VCaP (cell line): ENCODE data around the gene HOXB2.

Experiments
- H3K27ac ChIP-seq: fragments of 450-650 bp; 2 replicates; pipeline ENCODE4 v1.5.1; 2017
- TF ChIP-seq, protein P1 (sequence below): fragments of 450-650 bp; conservative IDR thresholded peaks from 2 replicates; pipeline ENCODE4 v1.5.1; 2017; ENCODE audit warnings: mild to moderate bottlenecking, moderate library complexity

HOXB2 gene

DNA sequence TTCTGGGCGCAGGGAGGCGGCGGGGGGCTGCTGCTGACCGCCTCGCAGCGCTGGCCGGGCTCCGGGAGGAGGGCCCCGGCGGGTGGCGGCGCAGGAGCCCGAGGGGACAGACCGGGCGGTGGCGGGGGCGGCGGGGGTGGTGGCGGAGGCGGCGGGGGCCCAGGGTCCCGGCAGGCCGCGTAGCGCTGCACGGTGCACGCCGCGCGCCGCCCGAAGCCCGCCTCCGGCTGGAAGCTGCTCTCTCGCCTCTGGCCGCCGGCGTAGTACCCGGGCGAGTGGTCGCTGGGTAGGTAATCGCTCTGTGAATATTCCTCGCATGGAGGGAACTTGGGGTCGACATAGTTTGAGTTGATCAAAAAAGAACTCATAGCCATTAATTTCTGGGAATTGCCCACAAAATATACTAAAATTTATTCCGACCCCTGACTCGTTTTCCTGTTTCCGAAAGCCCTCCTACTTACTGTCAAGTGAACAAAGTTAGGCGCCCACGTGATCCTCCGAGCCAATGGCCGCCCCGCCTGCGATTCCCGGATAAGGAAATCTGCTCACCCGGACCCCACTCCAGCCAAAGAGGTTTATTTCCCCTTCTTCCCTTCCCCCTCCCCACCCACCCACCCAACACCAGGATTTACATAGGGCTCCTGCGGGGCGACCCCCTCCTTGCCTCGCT, 33.2 kb upstream of the HOXB2 start, which contains the start of gene HOXB4:
TSS of gene HOXB4 (minus strand) at position 405 of the 670 bp plus-strand sequence. CDS start at position 374, 31 bp downstream.
- TF ChIP-seq, protein P1, sequence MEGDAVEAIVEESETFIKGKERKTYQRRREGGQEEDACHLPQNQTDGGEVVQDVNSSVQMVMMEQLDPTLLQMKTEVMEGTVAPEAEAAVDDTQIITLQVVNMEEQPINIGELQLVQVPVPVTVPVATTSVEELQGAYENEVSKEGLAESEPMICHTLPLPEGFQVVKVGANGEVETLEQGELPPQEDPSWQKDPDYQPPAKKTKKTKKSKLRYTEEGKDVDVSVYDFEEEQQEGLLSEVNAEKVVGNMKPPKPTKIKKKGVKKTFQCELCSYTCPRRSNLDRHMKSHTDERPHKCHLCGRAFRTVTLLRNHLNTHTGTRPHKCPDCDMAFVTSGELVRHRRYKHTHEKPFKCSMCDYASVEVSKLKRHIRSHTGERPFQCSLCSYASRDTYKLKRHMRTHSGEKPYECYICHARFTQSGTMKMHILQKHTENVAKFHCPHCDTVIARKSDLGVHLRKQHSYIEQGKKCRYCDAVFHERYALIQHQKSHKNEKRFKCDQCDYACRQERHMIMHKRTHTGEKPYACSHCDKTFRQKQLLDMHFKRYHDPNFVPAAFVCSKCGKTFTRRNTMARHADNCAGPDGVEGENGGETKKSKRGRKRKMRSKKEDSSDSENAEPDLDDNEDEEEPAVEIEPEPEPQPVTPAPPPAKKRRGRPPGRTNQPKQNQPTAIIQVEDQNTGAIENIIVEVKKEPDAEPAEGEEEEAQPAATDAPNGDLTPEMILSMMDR, result no peak
- no peak within 1 kb of the TSS for H3K27ac ChIP-seq

DNA sequence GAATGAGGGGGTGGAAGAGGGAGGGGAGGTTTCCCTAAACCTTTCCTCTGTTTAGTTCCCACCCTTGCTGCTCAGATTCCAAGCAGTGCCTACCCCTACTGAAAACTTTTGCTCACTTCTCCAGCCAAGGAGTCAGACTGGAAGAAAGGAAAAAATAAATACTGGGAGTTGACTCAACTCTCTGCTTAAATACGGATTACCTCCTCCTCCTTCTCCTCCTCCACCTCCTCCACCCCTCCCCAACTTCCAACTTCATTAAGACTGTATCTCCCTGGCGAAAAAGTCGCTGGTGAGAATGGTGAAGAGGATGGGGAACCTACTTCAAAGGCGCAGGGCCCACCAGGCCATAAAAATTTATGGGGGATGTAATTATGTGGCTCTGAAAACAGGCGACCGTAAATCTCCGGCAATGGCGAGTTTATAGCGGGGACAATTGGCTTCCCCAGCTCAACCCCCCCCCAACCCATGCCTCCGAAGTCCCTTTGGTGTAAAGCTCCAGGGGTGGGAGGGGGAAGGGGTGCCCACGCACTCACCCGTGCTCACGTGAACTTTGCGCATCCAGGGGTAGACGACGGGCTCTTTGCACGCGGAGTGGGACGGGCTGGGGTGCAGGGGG, 32.5 kb upstream of the HOXB2 start:
- no peak overlapping the region for H3K27ac ChIP-seq
- TF ChIP-seq, protein P1, result no peak

DNA sequence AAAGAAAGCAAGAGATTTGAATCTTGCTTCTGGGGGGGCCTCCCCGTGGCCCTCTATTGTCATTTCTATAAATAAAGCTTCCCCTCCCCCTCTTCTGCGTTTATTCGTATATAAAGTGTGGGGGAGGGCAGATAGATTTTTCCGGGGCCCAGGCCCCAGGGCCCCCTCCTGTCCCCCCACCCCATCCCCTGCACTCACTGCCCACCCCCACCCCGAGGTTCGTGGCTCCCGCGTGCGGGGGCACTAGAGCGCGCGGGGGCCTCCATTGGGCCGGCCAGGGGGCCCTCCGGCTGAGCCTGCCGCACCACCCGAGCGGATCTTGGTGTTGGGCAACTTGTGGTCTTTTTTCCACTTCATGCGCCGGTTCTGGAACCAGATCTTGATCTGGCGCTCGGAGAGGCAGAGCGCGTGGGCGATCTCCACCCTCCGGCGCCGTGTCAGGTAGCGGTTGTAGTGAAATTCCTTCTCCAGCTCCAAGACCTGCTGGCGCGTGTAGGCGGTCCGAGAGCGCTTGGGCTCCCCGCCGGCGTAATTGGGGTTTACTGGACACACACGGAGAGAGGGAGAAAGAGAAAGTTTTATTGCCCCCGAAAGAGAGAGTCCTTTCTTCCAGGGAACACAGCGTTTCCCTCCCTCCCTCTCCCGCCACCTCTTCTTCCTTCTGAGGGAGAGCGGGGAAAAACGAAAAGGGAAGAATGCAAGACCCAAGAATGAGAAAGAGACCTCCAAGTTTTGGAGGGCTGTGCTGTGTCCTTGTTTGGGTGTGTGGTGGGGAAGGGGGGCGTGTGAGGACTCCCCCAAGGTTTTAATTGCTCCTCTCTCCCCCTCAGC, 31.8 kb upstream of the HOXB2 start:
- TF ChIP-seq, protein P1, result no peak
- no peak overlapping the region for H3K27ac ChIP-seq

DNA sequence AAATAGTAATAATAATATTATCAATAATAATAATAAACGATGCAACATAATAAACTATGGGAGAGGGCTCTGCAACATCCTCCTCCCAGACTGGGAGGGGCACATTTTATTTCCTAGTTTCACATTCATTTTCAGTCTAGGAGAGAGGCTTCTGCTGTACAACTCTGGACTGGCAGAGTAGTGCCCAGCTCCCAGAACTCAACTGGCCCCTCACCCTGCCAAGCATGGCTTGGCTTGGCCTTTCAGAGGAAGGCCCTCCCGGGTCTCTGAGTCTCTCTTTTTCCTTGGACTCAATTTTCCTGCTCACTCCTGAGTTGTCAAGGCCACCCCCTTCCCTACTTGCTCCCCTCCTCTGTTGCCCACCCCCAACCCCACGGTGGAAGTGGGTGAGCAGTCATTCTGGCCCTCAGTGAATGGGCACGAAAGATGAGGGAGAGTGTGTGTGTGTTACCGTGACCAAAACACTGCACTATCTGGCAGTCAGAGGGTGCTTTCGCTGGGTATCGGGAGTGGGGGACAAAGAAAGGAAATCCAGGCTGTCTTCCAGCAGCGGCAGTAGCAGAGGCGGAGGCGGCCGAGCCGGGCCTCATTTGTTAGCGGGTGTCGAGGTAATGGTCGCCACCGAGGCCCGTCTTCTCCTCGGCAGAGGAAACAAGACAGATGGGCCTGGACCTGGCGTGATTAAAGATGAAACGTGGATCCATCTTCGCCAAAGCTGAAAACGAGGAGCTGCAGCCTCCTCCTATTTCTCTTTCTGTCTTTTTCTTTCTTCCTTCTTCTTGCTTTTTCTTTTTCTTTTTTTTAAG, 31.0 kb upstream of the HOXB2 start:
- TF ChIP-seq, protein P1, result no peak
- H3K27ac ChIP-seq, result no peak overlapping the region

DNA sequence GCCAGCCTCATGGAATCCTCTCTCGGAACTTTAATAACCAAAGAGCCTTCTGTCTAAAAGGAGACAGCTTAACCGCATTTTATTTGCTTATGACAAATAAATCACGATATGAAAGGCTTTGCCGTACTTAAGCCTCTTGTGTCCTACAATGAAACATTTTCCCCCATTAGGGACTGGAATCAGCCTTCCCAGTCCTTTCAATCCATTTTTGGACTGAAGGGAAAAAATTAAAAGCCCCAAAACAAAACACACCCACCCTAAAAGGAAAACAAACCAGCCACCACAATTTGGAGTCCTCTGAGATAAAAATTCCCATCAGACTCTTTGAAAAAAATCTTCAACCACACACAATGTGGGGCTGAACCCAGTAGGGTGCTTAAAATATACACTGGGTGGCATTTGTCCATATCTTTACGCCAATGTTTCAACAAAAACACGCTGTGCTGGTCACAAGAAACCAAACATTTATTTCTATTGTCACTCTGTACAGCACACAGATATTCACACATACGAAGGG, 30.2 kb upstream of the HOXB2 start:
- TF ChIP-seq, protein P1, result no peak
- no peak overlapping the region for H3K27ac ChIP-seq

DNA sequence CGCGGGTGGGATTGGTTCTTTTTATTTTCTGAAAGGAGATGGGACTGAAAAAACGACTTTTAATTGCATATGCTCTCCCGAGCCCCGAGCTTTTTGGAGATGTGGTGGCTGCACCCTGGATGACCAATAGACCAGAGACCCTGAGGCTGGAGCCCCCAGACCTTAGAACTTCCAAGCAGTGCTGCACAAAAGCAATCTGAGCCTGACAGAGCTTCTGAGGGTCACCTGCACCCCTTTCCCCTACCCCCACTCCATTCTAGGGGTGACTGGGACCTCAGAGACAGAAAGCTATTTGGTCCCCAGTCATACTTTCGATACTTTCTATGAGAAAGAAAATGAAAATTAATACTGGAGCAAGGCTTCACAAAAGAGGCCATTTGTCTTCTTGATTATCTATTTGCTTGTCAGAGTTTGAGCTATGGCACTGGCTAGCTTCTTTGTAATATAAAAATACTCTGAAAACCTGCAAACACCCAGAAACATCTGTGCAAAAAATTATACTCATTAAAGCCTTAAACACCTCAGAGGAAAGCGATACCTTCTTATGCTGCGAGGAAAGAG, 29.7 kb upstream of the HOXB2 start:
- TF ChIP-seq, protein P1, result no peak
- H3K27ac ChIP-seq, result no peak overlapping the region
